Activated naive CD8-positive, alpha-beta T cell treated with anti-CD3 and anti-CD28 coated beads, Interleukin-2, amount 10 ng/mL, durations not matched to agents 7 days and 5 days (primary cell): ENCODE measurements around the gene KDM3B. TPM values are rescaled to one million over a fixed set of nuclear protein-coding genes. Genes with fewer than 3 reads are reported as not detected.
A peak's percentile ranks its signal among the peaks of the same experiment; 100 is the strongest.

Experiments used
- ATAC-seq: fragments of 150-1000 bp; cut with Tn5 transposase; one replicate; pipeline ENCODE4 v1.10.0; 2021; ENCODE audit warnings: low read depth, moderate library complexity
- POLR2A ChIA-PET: fragments of 350-600 bp; sonication (Branson Sonifier 250); formaldehyde crosslinking; loops from one replicate; lab custom pipeline; 2021; ENCODE audit warnings: antibody characterized with exemption; lab: Charles Lee
- DNase-seq: peaks from one replicate; pipeline ENCODE4 v3.0.0; 2021
- H3K27ac Mint-ChIP-seq: one replicate; pipeline ENCODE4 v1.8.0; 2022; ENCODE audit warnings: mild to moderate bottlenecking, mixed read lengths
- H3K27me3 Mint-ChIP-seq: one replicate; pipeline ENCODE4 v1.8.0; 2022; ENCODE audit warnings: mild to moderate bottlenecking, moderate library complexity, mixed read lengths
- H3K36me3 Mint-ChIP-seq: one replicate; pipeline ENCODE4 v1.8.0; 2021; ENCODE audit warnings: mild to moderate bottlenecking, mixed read lengths
- H3K4me1 Mint-ChIP-seq: one replicate; pipeline ENCODE4 v1.8.0; 2021; ENCODE audit warnings: mixed read lengths
- H3K4me3 Mint-ChIP-seq: one replicate; pipeline ENCODE4 v1.8.0; 2022; ENCODE audit warnings: mild to moderate bottlenecking, moderate library complexity, mixed read lengths
- H3K9me3 Mint-ChIP-seq: one replicate; pipeline ENCODE4 v1.8.0; 2021; ENCODE audit warnings: mixed read lengths
- total RNA-seq, 2 experiments: library from RNA; stranded (reverse); gene quantifications; one replicate each; pipeline ENCODE4 v1.2.3, GENCODE V29; 2021

Gene KDM3B
- total RNA-seq, 2 experiments from 2014 or later: 63.0 to 70.8 TPM

DNA sequence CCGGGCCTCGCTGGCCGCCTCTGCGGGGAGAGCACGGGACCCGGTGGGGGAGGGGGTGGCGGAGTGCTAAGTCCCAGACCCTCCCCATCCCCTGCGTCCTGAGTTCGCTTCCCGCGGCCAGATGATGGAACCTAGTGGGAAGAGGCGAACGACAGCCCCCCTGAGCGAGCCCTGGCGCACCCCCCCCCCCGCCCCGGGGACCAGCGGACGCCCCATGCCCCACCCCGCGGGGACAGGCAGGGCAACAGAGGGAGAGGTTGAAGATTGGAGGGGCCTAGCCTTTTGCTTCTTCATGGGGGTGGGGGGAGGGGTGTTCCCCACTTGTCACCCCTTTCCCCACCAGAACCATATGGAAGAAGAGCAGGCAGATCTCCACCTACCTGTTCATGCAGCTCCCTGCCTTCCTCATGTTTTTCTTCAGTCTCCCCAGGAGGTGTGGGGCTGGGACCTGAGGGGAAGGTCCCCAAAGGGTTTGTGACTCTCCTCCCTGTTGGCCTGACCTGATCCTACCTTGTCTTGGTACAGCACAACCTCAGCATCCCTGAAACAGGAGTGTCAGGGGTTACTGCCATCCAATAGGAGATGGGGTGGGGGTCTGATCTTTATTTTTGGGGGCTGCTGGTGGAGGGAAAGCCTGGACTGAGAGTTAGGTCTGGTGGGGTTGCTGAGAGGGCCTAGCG lies 13.9 kb upstream of the KDM3B start:
- peak; percentile 49 for DNase-seq
- Mint-ChIP-seq H3K9me3 (no peaks in the 10 kb centered on the region), H3K36me3 (peaks cover 10% of the 10 kb centered on the region), H3K27ac (peak overlapping the region; percentile 71), H3K27me3 (peaks cover 2% of the 10 kb centered on the region), H3K4me3 (peak overlapping the region; percentile 90), H3K4me1 (peaks cover 24% of the 10 kb centered on the region)
- ATAC-seq: peak; percentile 6
- POLR2A ChIA-PET: interaction anchor here (0.6 to 6.7 kb wide), 13 partner anchors 13 to 305 kb away, joined by 3 to 132 read pairs (median 5); partner anchors contain the start of genes BRD8, EGR1, ETF1 and HSPA9

DNA sequence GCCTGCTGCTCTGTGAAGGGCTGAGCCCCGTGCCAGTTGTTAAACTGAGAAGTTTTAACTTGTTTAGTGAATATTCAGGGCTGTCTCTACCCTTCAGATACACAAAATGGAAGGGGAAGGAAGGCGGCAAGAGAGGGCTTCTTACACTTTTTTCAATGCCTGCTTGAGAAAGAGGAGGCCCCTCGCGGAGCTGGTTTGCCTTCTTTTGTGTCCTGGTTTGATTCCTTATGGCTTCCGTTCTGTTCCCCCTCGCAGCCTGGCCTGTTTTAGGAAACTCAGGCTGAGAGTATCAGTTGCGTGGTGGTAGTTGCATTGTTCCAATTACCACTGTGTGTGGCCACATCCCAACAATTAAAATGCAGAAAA lies 13.4 kb upstream of the KDM3B start:
- POLR2A ChIA-PET: interaction anchor here (0.8 to 6.7 kb wide), 6 partner anchors 12 to 161 kb away, joined by 3 to 132 read pairs (median 3); partner anchors contain the start of genes BRD8, CDC23, EGR1 and KDM3B
- peaks cover 10% of the 10 kb centered on the region for H3K36me3 Mint-ChIP-seq
- ATAC-seq (no peak), DNase-seq (no peak)
- H3K27ac Mint-ChIP-seq: peak overlapping the region; percentile 71
- H3K27me3 Mint-ChIP-seq: peaks cover 2% of the 10 kb centered on the region
- H3K4me3 Mint-ChIP-seq: peak overlapping the region; percentile 90
- H3K9me3 Mint-ChIP-seq: no peaks in the 10 kb centered on the region
- H3K4me1 Mint-ChIP-seq: peaks cover 24% of the 10 kb centered on the region

DNA sequence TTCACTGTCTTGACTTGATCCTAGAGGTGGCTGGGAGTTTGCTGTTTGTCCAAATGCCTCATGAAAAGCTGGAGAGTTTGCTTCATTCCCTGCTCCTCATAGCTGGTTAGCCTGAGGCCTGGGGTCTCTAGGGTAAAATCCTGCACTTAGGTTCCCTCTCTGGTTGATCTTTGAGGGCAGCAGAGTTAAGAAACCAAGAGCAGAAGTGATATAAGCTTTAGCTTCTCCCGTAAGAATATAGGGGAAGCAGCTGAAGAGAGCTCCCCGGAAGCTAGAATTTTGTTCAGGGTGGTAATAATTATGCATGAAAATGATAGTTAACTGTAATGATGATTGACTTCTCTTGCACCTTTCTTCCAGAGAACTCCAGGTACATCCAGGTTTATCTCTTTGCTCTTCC lies 13.0 kb upstream of the KDM3B start:
- Mint-ChIP-seq H3K4me3 (peak overlapping the region; percentile 90), H3K27ac (peak overlapping the region; percentile 71)
- no peak for ATAC-seq

DNA sequence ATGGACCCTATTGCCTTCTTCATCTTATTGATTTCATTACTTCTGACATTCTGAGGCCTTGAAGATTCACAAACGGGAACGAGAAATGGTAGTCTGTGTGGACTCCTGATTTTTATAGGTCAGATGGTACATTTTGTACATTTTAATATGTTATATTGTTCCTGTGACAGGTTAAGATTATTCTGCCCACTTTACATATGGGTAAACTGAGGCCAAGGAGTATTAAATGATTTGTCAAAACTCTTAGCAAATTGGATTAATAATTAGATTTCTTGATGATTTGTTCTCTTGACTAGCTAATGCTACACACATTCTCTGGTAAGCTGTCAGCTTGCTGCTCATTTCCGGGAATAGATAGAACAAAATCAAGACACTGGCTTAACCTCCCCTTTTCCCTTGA lies 12.5 kb upstream of the KDM3B start:
- Mint-ChIP-seq H3K9me3 (no peaks in the 10 kb centered on the region), H3K4me1 (peaks cover 24% of the 10 kb centered on the region), H3K27ac (no peak overlapping the region), H3K27me3 (peaks cover 2% of the 10 kb centered on the region), H3K4me3 (peak overlapping the region; percentile 90), H3K36me3 (peaks cover 10% of the 10 kb centered on the region)
- POLR2A ChIA-PET: interaction anchor here (0.8 to 6.7 kb wide), 3 partner anchors 11 to 162 kb away, joined by 3 to 132 read pairs (median 3); partner anchors contain the start of genes BRD8, CDC23 and KDM3B
- ATAC-seq (no peak), DNase-seq (no peak)

More for the DNA sequence above, 13.0 kb upstream of the KDM3B start:
- Mint-ChIP-seq H3K27me3 (peaks cover 2% of the 10 kb centered on the region), H3K9me3 (no peaks in the 10 kb centered on the region), H3K36me3 (peaks cover 10% of the 10 kb centered on the region), H3K4me1 (peaks cover 24% of the 10 kb centered on the region)
- DNase-seq: no peak
- POLR2A ChIA-PET: interaction anchor here (0.8 to 6.7 kb wide), 3 partner anchors 12 to 161 kb away, joined by 3 to 132 read pairs (median 3); partner anchors contain the start of genes BRD8, CDC23 and KDM3B

DNA sequence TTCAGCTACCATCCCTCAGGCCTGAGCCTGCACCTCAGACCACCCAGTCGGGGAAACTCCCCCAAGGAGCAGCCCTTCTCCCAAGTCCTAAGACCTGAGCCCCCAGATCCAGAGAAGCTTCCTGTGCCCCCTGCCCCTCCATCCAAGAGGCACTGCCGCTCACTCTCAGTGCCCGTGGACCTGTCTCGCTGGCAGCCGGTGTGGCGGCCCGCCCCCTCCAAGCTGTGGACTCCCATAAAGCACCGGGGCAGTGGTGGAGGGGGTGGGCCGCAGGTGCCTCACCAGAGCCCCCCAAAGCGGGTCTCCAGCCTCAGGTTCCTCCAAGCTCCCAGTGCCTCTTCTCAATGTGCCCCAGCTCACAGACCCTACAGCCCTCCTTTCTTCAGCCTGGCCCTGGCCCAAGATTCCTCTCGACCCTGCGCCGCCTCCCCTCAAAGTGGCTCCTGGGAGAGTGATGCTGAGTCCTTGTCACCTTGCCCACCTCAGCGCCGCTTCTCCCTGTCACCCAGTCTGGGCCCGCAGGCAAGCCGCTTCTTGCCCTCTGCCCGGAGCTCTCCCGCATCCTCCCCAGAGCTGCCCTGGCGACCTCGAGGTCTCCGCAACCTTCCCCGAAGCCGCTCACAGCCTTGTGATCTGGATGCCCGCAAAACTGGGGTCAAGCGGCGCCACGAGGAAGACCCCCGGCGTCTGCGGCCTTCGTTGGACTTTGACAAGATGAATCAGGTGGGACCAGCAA lies 7.4 kb upstream of the KDM3B start:
- DNase-seq (no peak), ATAC-seq (no peak)
- no peaks in the 10 kb centered on the region for H3K9me3 Mint-ChIP-seq
- peaks cover 9% of the 10 kb centered on the region for H3K4me1 Mint-ChIP-seq
- H3K27me3 Mint-ChIP-seq: no peaks in the 10 kb centered on the region
- POLR2A ChIA-PET: interaction anchor here (0.6 kb wide), 1 partner anchor 27 kb away, joined by 3 read pairs; no protein-coding TSS in a partner anchor
- H3K27ac Mint-ChIP-seq: no peak overlapping the region
- no peak overlapping the region for H3K4me3 Mint-ChIP-seq
- peaks cover 20% of the 10 kb centered on the region for H3K36me3 Mint-ChIP-seq

DNA sequence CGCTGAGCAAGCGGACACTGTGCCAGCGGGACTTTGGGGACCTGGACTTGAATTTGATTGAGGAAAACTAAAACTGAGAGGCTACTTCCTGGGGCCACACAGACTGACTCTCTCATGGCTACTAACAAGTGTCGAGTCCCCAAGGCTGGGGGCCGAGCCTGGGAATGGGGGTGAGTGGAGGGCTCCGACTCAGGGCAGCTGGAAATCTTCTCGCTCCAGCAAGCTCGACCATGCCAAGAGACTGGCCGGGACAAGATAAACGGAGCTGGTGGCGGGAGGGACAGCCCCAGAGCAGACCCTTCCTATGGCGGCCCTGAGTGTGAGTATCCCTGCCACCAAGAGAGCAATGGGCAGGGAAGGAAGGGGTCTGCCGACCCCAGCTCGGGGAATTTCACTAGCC lies 5.6 kb upstream of the KDM3B start:
- Mint-ChIP-seq H3K9me3 (peaks cover 4% of the 10 kb centered on the region), H3K4me3 (no peak overlapping the region), H3K36me3 (peaks cover 23% of the 10 kb centered on the region), H3K27ac (no peak overlapping the region), H3K4me1 (peaks cover 10% of the 10 kb centered on the region), H3K27me3 (no peaks in the 10 kb centered on the region)
- ATAC-seq: no peak
- POLR2A ChIA-PET: no interaction called here
- DNase-seq: no peak

DNA sequence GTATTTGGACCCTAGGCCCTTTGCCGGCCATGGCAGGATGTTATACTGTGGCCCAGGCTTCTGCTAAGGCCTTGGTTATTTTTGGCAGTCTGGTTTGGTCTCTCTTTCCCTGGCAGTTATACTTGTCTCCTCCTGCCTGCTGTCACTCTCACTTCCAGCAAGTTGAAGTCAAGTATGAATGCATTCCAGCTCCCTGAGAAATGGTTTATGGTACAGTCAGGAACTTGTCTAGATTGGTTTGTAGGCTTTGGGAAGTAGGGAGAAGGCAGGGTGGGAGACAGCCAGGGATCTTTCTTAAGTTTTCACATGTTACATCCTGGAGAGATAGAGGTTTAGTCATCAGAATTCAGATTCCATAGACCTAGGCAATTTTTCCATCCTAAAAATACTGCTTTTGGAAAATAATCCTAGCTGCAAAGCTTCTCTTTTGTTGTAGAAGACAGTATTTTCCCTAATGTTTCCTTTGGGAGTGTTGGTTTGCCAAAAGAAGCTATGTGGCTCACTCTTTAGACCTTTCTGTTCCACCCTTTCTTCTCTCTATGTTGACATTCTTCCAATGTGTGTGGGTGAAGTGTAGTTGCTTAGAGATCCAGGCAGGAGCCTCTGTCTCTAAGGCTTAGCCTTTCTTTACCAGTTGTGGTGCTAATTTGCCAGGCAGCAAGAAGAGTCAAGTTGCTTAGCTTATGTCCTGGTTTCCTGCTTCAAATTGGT lies 2.5 kb upstream of the KDM3B start:
- no peaks in the 10 kb centered on the region for H3K27me3 Mint-ChIP-seq
- peaks cover 8% of the 10 kb centered on the region for H3K9me3 Mint-ChIP-seq
- peak overlapping the region; percentile 28 for H3K27ac Mint-ChIP-seq
- DNase-seq (no peak), ATAC-seq (no peak)
- peaks cover 25% of the 10 kb centered on the region for H3K36me3 Mint-ChIP-seq
- H3K4me1 Mint-ChIP-seq: peaks cover 25% of the 10 kb centered on the region
- no peak overlapping the region for H3K4me3 Mint-ChIP-seq
- POLR2A ChIA-PET: interaction anchor here (8.1 kb wide), 1 partner anchor 10 kb away, joined by 132 read pairs; the partner anchor contains the start of gene FAM53C

DNA sequence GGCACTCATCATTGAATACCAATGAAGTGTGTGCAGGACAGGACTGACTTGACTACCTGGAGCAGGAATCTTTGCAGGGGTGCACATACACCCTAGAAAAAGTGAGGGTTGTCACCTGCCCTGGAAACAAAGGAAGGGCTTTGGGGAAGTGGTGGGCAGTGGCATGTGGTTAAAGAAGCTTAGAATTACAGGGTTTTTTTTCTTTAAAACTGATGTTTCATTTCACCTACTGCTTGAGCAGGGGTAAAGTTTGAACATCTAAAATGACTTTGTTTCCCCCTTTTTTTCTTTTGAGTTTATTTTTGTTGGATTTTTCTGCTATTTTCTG lies 2.0 kb upstream of the KDM3B start:
- ATAC-seq (no peak), DNase-seq (no peak)
- POLR2A ChIA-PET: interaction anchor here (8.1 kb wide), 1 partner anchor 10 kb away, joined by 132 read pairs; the partner anchor contains the start of gene FAM53C
- no peak overlapping the region for H3K4me3 Mint-ChIP-seq
- peaks cover 21% of the 10 kb centered on the region for H3K36me3 Mint-ChIP-seq
- no peaks in the 10 kb centered on the region for H3K27me3 Mint-ChIP-seq
- peak overlapping the region; percentile 21 for H3K27ac Mint-ChIP-seq
- peaks cover 8% of the 10 kb centered on the region for H3K9me3 Mint-ChIP-seq
- peaks cover 29% of the 10 kb centered on the region for H3K4me1 Mint-ChIP-seq

DNA sequence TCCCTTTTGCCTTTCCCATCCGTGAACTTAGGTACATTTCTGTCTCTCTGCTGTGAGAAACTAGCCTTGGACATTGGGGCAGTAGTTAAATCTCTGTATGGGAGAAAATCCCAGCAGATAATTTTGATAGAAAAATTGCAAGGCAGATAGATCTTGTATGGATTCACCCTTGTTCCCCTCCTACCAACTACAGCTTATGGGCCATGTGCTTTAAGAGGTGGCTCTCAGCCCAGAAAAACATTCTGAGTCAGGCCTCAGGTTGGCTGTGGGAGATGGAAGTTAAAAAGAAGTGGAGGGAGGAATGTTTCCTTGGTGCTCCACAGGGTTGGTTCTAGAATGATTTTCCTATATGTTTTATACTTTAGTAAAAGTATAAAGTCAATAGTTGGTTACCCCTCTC lies 1.4 kb upstream of the KDM3B start:
- no peak for DNase-seq

DNA sequence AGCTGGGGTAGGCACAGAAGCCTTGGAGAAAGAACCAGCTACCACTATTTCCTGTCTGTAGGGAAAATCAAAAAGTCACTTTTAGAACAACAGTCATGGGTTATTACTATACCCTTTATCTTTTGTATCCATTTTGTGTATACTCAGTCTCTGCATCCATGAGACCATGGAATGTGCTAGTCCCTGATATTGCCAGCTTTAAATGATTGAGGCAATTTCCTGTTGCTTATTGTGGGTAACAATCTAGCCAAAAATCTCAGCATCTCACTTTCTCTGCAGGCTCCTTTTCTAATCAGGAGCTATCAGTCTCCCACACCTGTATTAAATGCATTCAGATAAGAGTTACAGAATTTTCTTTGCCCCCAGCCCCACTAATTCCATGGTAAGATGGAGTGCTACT lies 968 bp upstream of the KDM3B start:
- Mint-ChIP-seq H3K36me3 (peaks cover 16% of the 10 kb centered on the region), H3K27me3 (no peaks in the 10 kb centered on the region), H3K27ac (no peak overlapping the region), H3K4me3 (peak overlapping the region; percentile 65), H3K9me3 (peaks cover 8% of the 10 kb centered on the region), H3K4me1 (peaks cover 36% of the 10 kb centered on the region)
- ATAC-seq (no peak), DNase-seq (no peak)
- POLR2A ChIA-PET: interaction anchor here (0.5 to 8.1 kb wide), 4 partner anchors 11 to 1922 kb away, joined by 3 to 132 read pairs (median 30); partner anchors contain the start of genes CDC25C and FAM53C

More for the DNA sequence above, 1.4 kb upstream of the KDM3B start:
- H3K4me1 Mint-ChIP-seq: peaks cover 33% of the 10 kb centered on the region
- peaks cover 8% of the 10 kb centered on the region for H3K9me3 Mint-ChIP-seq
- POLR2A ChIA-PET: interaction anchor here (0.5 to 8.1 kb wide), 4 partner anchors 11 to 1923 kb away, joined by 3 to 132 read pairs (median 30); partner anchors contain the start of genes CDC25C and FAM53C
- peaks cover 17% of the 10 kb centered on the region for H3K36me3 Mint-ChIP-seq
- no peak for ATAC-seq
- H3K4me3 Mint-ChIP-seq: no peak overlapping the region
- H3K27ac Mint-ChIP-seq: no peak overlapping the region
- no peaks in the 10 kb centered on the region for H3K27me3 Mint-ChIP-seq

DNA sequence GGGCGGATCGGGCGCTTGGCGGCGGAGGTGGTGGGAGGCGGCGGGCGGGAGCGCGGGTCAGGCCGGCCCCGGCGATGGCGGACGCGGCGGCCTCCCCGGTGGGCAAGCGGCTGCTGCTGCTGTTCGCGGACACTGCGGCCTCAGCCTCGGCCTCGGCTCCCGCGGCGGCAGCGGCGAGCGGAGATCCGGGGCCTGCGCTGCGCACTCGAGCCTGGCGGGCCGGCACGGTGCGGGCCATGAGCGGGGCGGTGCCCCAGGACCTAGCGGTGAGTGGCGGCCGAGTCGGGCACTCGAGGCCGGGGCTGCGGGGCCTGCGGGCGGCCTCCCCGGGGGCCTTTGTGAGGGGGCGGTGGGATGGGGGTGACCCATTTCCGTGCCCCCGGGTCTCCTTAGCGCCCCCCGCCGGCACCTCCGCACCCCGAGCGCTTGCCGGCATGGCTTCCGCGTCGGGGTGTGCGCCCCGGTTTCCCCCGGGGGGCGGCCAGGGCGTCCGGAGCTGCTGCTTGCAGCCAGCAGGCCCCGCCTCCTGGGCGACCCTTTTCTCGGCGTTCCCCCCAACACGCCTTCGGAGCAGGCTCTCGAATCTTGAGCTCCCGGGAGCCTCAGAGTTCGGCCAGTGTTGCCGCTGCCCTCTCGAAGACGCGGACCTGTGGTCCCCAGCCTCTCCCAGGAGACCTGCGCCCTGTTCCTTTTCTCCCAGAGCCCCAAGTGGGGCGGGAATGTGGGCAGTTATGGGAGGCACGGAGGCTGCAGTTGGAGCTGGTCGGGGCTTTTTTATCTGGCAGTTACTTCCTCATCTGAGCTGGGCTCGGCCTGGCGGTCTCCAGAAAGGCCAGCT lies 456 bp downstream of the KDM3B start:
- H3K27me3 Mint-ChIP-seq: no peaks in the 10 kb centered on the region
- H3K9me3 Mint-ChIP-seq: peaks cover 8% of the 10 kb centered on the region
- ATAC-seq: peak; percentile 64
- H3K4me3 Mint-ChIP-seq: peak overlapping the region; percentile 93
- POLR2A ChIA-PET: interaction anchor here (0.7 to 8.1 kb wide), 12 partner anchors 13 to 989 kb away, joined by 3 to 132 read pairs (median 3); partner anchors contain the start of genes CDC23, CDC25C, EGR1 and ETF1
- peaks cover 36% of the 10 kb centered on the region for H3K4me1 Mint-ChIP-seq
- H3K36me3 Mint-ChIP-seq: peaks cover 13% of the 10 kb centered on the region
- H3K27ac Mint-ChIP-seq: peak overlapping the region; percentile 89
- peak; percentile 87 for DNase-seq

DNA sequence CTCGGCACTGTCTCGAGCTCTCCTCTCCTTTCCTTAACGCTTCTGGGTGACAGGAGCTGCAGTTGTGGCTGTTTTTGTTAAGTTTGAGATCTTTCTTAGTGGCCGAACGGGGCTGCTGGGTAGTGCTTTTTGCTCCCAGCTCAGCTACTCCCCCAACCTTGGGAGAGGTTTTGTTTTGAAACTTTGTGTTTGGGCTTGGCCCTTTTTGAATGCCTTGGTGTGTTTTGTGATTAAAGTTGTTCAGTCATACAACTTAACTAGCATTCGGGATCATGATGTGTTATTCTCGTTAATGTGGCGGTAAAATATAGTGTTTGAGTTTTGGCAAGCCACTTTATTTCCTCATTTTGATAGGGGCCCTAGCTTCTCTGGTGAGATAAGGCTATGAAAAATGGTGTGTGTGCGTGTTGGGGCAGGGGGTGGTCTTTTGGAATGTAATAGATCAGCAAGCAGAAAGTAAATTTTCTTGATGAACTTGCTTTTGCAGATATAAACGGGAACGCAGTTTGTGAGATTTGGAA lies 1.1 kb downstream of the KDM3B start:
- Mint-ChIP-seq H3K9me3 (peaks cover 8% of the 10 kb centered on the region), H3K4me3 (peak overlapping the region; percentile 93), H3K27me3 (no peaks in the 10 kb centered on the region), H3K4me1 (peaks cover 36% of the 10 kb centered on the region), H3K36me3 (peaks cover 13% of the 10 kb centered on the region), H3K27ac (peak overlapping the region; percentile 89)
- POLR2A ChIA-PET: interaction anchor here (0.7 to 8.1 kb wide), 11 partner anchors 13 to 988 kb away, joined by 3 to 132 read pairs (median 3); partner anchors contain the start of genes CDC23, CDC25C, EGR1 and ETF1
- no peak for ATAC-seq
- DNase-seq: no peak
